CD4-positive, alpha-beta memory T cell (primary cell): ENCODE results near the gene KIAA0319L. TPM values are rescaled to one million over a fixed set of nuclear protein-coding genes. Genes with fewer than 3 reads are reported as not detected.

Experiments
- CTCF ChIA-PET: fragments of 350-600 bp; sonication (Branson Sonifier 250); formaldehyde crosslinking; loops from one replicate; lab custom pipeline; 2021; ENCODE audit warnings: inconsistent platforms; ENCODE audit not compliant: partially characterized antibody; lab: Charles Lee
- POLR2A ChIA-PET: fragments of 350-600 bp; sonication (Branson Sonifier 250); formaldehyde crosslinking; loops from one replicate; lab custom pipeline; 2021; ENCODE audit not compliant: partially characterized antibody; lab: Charles Lee
- DNase-seq, 5 donors: peaks; one replicate each; pipeline versions ENCODE4 v3.0.0 to v3.0.0-alpha.2; 2020 to 2022; ENCODE audit warnings: mixed read lengths in 1 of 5
- H3K27ac ChIP-seq: one replicate; pipeline ENCODE4 v1.7.0; 2013; ENCODE audit warnings: low read depth, low read length
- H3K27me3 ChIP-seq: 2 replicates; pipeline ENCODE4 v1.7.0; 2013; ENCODE audit warnings: mild to moderate bottlenecking, low read length, moderate library complexity; ENCODE audit not compliant: insufficient read depth
- H3K36me3 ChIP-seq: 2 replicates; pipeline ENCODE4 v1.7.0; 2013; ENCODE audit warnings: mild to moderate bottlenecking, low read length, moderate library complexity; ENCODE audit not compliant: insufficient read depth
- H3K4me1 ChIP-seq: 2 replicates; pipeline ENCODE4 v1.7.0; 2013; ENCODE audit warnings: mild to moderate bottlenecking, low read length, moderate library complexity; ENCODE audit not compliant: insufficient read depth
- H3K4me3 ChIP-seq, 2 donors: one replicate each; pipeline ENCODE4 v1.7.0; 2013; ENCODE audit warnings: low read length in 2 of 2, mild to moderate bottlenecking in 1 of 2
- H3K9me3 ChIP-seq, 2 donors: one replicate each; pipeline ENCODE4 v1.7.0; 2013; ENCODE audit warnings: low read length in 2 of 2, control low read depth in 1 of 2; ENCODE audit not compliant: control insufficient read depth in 1 of 2
- H3K27ac Mint-ChIP-seq, 7 donors: one replicate each; pipeline ENCODE4 v1.8.0; 2020 to 2021; ENCODE audit warnings: mixed read lengths in 7 of 7, mild to moderate bottlenecking in 6 of 7, inconsistent platforms in 3 of 7, moderate library complexity in 3 of 7
- H3K27me3 Mint-ChIP-seq, 2 donors: one replicate each; pipeline ENCODE4 v1.8.0; 2020 to 2021; ENCODE audit warnings: mixed read lengths in 2 of 2
- H3K36me3 Mint-ChIP-seq, 2 donors: one replicate each; pipeline ENCODE4 v1.8.0; 2020 to 2021; ENCODE audit warnings: mixed read lengths in 2 of 2, inconsistent platforms in 1 of 2, mild to moderate bottlenecking in 1 of 2
- H3K4me1 Mint-ChIP-seq, 4 donors: one replicate each; pipeline ENCODE4 v1.8.0; 2020 to 2021; ENCODE audit warnings: mixed read lengths in 4 of 4, mild to moderate bottlenecking in 1 of 4
- H3K4me3 Mint-ChIP-seq, 8 donors: one replicate each; pipeline ENCODE4 v1.8.0; 2020 to 2021; ENCODE audit warnings: mixed read lengths in 8 of 8, mild to moderate bottlenecking in 7 of 8, moderate library complexity in 6 of 8, inconsistent platforms in 3 of 8
- H3K9me3 Mint-ChIP-seq, 8 donors: one replicate each; pipeline ENCODE4 v1.8.0; 2020 to 2021; ENCODE audit warnings: mixed read lengths in 8 of 8, mild to moderate bottlenecking in 5 of 8, inconsistent platforms in 3 of 8, moderate library complexity in 1 of 8
- intact Hi-C: fragments of 100-400 bp; cut with micrococcal nuclease; formaldehyde crosslinking; loops from one replicate; pipeline ENCODE4 v1.15.1; 2023
- polyA plus RNA-seq, 2 donors: library from polyadenylated mRNA; unstranded; fragments of 300-500 nt; fragmentation: Illumina TruSeq; gene quantifications; one replicate each; pipeline ENCODE4 v1.2.3, GENCODE V29; 2021
- total RNA-seq, 2 experiments: library from RNA; stranded (reverse); gene quantifications; one replicate each; pipeline ENCODE4 v1.2.3, GENCODE V29; 2021

KIAA0319L gene
- total and polyA plus RNA-seq, 4 experiments from 2014 or later = 12.7 to 82.9 (median 54.3) TPM

- Mint-ChIP-seq H3K4me1 (peaks cover 18 to 28% (median 21%) of the 10 kb centered on the region in 4 donors), H3K27ac (peak overlapping the region in 6 of 7 donors; percentile 3 to 89 (median 68)), H3K36me3 (peaks cover 23 to 32% of the 10 kb centered on the region in 2 donors), H3K9me3 (no peaks in the 10 kb centered on the region), H3K27me3 (no peaks in the 10 kb centered on the region), H3K4me3 (no peak overlapping the region)
- ChIA-PET CTCF (interaction anchor here (2.1 kb wide), 1 partner anchor 21 kb away, joined by 8 read pairs; no protein-coding TSS in a partner anchor), POLR2A (no interaction called here)
- intact Hi-C loops = no loop called here
- Histone ChIP-seq H3K9me3 (no peaks in the 10 kb centered on the region), H3K4me3 (no peak overlapping the region), H3K36me3 (peaks cover 19% of the 10 kb centered on the region), H3K27ac (no peak overlapping the region), H3K4me1 (no peaks in the 10 kb centered on the region), H3K27me3 (no peaks in the 10 kb centered on the region)
- DNase-seq = no peak
Measured at GRCh38 chr1:35430762-35431161, 126.4 kb downstream of the KIAA0319L start.

- H3K4me3 Mint-ChIP-seq = no peak overlapping the region
- H3K9me3 Mint-ChIP-seq = no peaks in the 10 kb centered on the region
- CTCF ChIA-PET = no interaction called here
- H3K27me3 ChIP-seq = no peaks in the 10 kb centered on the region
- H3K27ac ChIP-seq = no peak overlapping the region
- H3K4me3 ChIP-seq = no peak overlapping the region
- no peaks in the 10 kb centered on the region for H3K4me1 ChIP-seq
- no peaks in the 10 kb centered on the region for H3K27me3 Mint-ChIP-seq
- no peak for DNase-seq
- POLR2A ChIA-PET = no interaction called here
- peaks cover 4% of the 10 kb centered on the region for H3K36me3 ChIP-seq
- intact Hi-C loops = no loop called here
- peak overlapping the region in 1 of 7 donors; percentile 6 for H3K27ac Mint-ChIP-seq
- peaks cover 16 to 24% (median 21%) of the 10 kb centered on the region in 4 donors for H3K4me1 Mint-ChIP-seq
- H3K36me3 Mint-ChIP-seq = peaks cover 8 to 17% of the 10 kb centered on the region in 2 donors
- H3K9me3 ChIP-seq = no peaks in the 10 kb centered on the region
Measured at GRCh38 chr1:35428360-35428759, 128.8 kb downstream of the KIAA0319L start.

GRCh38 chr1:35426097-35426586 lies 131.1 kb downstream of the KIAA0319L start:
- Histone ChIP-seq H3K36me3 (no peaks in the 10 kb centered on the region), H3K4me3 (no peak overlapping the region), H3K27ac (no peak overlapping the region), H3K4me1 (no peaks in the 10 kb centered on the region), H3K27me3 (no peaks in the 10 kb centered on the region), H3K9me3 (no peaks in the 10 kb centered on the region)
- H3K27ac Mint-ChIP-seq = peak overlapping the region in 5 of 7 donors; percentile 6 to 73 (median 31)
- H3K36me3 Mint-ChIP-seq = peaks cover 7 to 12% of the 10 kb centered on the region in 2 donors
- H3K9me3 Mint-ChIP-seq = no peaks in the 10 kb centered on the region
- POLR2A ChIA-PET = no interaction called here
- CTCF ChIA-PET = no interaction called here
- intact Hi-C loops = no loop called here
- peaks cover 3 to 7% (median 6%) of the 10 kb centered on the region in 4 donors for H3K4me1 Mint-ChIP-seq
- DNase-seq = no peak
- no peaks in the 10 kb centered on the region for H3K27me3 Mint-ChIP-seq
- no peak overlapping the region for H3K4me3 Mint-ChIP-seq

GRCh38 chr1:35408925-35409324 lies 148.3 kb downstream of the KIAA0319L start:
- no peak overlapping the region for H3K4me3 Mint-ChIP-seq
- no peaks in the 10 kb centered on the region for H3K27me3 Mint-ChIP-seq
- intact Hi-C loops = no loop called here
- H3K4me1 Mint-ChIP-seq = peaks cover 0 to 2% (median 0%) of the 10 kb centered on the region in 4 donors
- H3K9me3 Mint-ChIP-seq = no peaks in the 10 kb centered on the region
- POLR2A ChIA-PET = no interaction called here
- Histone ChIP-seq H3K27ac (no peak overlapping the region), H3K36me3 (peaks cover 30% of the 10 kb centered on the region), H3K4me1 (no peaks in the 10 kb centered on the region), H3K4me3 (no peak overlapping the region), H3K27me3 (no peaks in the 10 kb centered on the region), H3K9me3 (no peaks in the 10 kb centered on the region)
- CTCF ChIA-PET = no interaction called here
- DNase-seq = no peak
- H3K27ac Mint-ChIP-seq = peak overlapping the region in 1 of 7 donors; percentile 55
- H3K36me3 Mint-ChIP-seq = peaks cover 48 to 57% of the 10 kb centered on the region in 2 donors

- POLR2A ChIA-PET = interaction anchor here (0.6 kb wide), 1 partner anchor 21 kb away, joined by 3 read pairs; no protein-coding TSS in a partner anchor
- CTCF ChIA-PET = interaction anchor here (1.2 kb wide), 1 partner anchor 8 kb away, joined by 4 read pairs; no protein-coding TSS in a partner anchor
- H3K27ac ChIP-seq = no peak overlapping the region
- H3K9me3 ChIP-seq = no peaks in the 10 kb centered on the region
- H3K36me3 ChIP-seq = peaks cover 32% of the 10 kb centered on the region
- H3K4me3 ChIP-seq = no peak overlapping the region
- Mint-ChIP-seq H3K27ac (no peak overlapping the region), H3K4me1 (peaks cover 0 to 2% (median 0%) of the 10 kb centered on the region in 4 donors), H3K27me3 (no peaks in the 10 kb centered on the region), H3K36me3 (peaks cover 48 to 60% of the 10 kb centered on the region in 2 donors), H3K4me3 (no peak overlapping the region), H3K9me3 (no peaks in the 10 kb centered on the region)
- no peak for DNase-seq
- H3K27me3 ChIP-seq = no peaks in the 10 kb centered on the region
- intact Hi-C loops = no loop called here
- no peaks in the 10 kb centered on the region for H3K4me1 ChIP-seq
Measured at GRCh38 chr1:35407743-35408142, 149.5 kb downstream of the KIAA0319L start.

- Mint-ChIP-seq H3K4me1 (peaks cover 0 to 2% (median 0%) of the 10 kb centered on the region in 4 donors), H3K27me3 (no peaks in the 10 kb centered on the region), H3K27ac (peak overlapping the region in 2 of 7 donors; percentile 23 to 53), H3K36me3 (peaks cover 53 to 57% of the 10 kb centered on the region in 2 donors), H3K9me3 (no peaks in the 10 kb centered on the region), H3K4me3 (no peak overlapping the region)
- Histone ChIP-seq H3K4me1 (no peaks in the 10 kb centered on the region), H3K4me3 (no peak overlapping the region), H3K27me3 (no peaks in the 10 kb centered on the region), H3K9me3 (no peaks in the 10 kb centered on the region), H3K36me3 (peaks cover 32% of the 10 kb centered on the region), H3K27ac (no peak overlapping the region)
- CTCF ChIA-PET = no interaction called here
- intact Hi-C loops = no loop called here
- DNase-seq = no peak
- POLR2A ChIA-PET = no interaction called here
Measured at GRCh38 chr1:35406103-35406502, 151.1 kb downstream of the KIAA0319L start.

GRCh38 chr1:35401049-35401448 lies 156.2 kb downstream of the KIAA0319L start:
- no peaks in the 10 kb centered on the region for H3K9me3 Mint-ChIP-seq
- no peak overlapping the region for H3K4me3 Mint-ChIP-seq
- Histone ChIP-seq H3K27ac (no peak overlapping the region), H3K9me3 (no peaks in the 10 kb centered on the region), H3K4me3 (no peak overlapping the region), H3K4me1 (no peaks in the 10 kb centered on the region), H3K36me3 (peaks cover 36% of the 10 kb centered on the region), H3K27me3 (no peaks in the 10 kb centered on the region)
- H3K36me3 Mint-ChIP-seq = peaks cover 58 to 59% of the 10 kb centered on the region in 2 donors
- H3K4me1 Mint-ChIP-seq = peaks cover 0 to 8% (median 4%) of the 10 kb centered on the region in 4 donors
- no peaks in the 10 kb centered on the region for H3K27me3 Mint-ChIP-seq
- no peak overlapping the region for H3K27ac Mint-ChIP-seq
- CTCF ChIA-PET = no interaction called here
- DNase-seq = no peak
- POLR2A ChIA-PET = no interaction called here
- intact Hi-C loops = no loop called here
